GM23338 (cell line): ENCODE measurements around the gene IFI44L. TPM values are rescaled to one million over a fixed set of nuclear protein-coding genes. Genes with fewer than 3 reads are reported as not detected.

Experiments used
- ATAC-seq: fragments of 200-7000 bp; cut with Tn5 transposase; 3 replicates; pipeline ENCODE4 v1.9.1; 2020
- DNase-seq: peaks from one replicate; pipeline ENCODE4 v3.0.0-alpha.2; 2015; ENCODE audit warnings: low spot score
- H2AFZ ChIP-seq: fragments of 200-600 bp; sonication (generic); 2 replicates; pipeline ENCODE4 v1.8.0; 2016; ENCODE audit warnings: antibody characterized with exemption, mild to moderate bottlenecking, moderate library complexity
- H3F3A ChIP-seq: fragments of 200-600 bp; sonication (generic); replicated peaks from 2 replicates; pipeline ENCODE4 v1.8.0; 2017; ENCODE audit warnings: antibody characterized with exemption, mixed run types, low read depth
- H3K27ac ChIP-seq: fragments of 200-600 bp; sonication (generic); 2 replicates; pipeline ENCODE4 v1.6.1; 2016; ENCODE audit warnings: low read depth
- H3K27me3 ChIP-seq: fragments of 200-600 bp; sonication (generic); 2 replicates; pipeline ENCODE4 v1.8.0; 2016; ENCODE audit warnings: mild to moderate bottlenecking, mixed run types, moderate library complexity; ENCODE audit not compliant: insufficient read depth
- H3K36me3 ChIP-seq: fragments of 200-600 bp; sonication (generic); 2 replicates; pipeline ENCODE4 v1.8.0; 2016; ENCODE audit warnings: mild to moderate bottlenecking; ENCODE audit not compliant: insufficient read depth
- H3K4me1 ChIP-seq: fragments of 200-600 bp; sonication (generic); 2 replicates; pipeline ENCODE4 v1.8.0; 2016; ENCODE audit warnings: mild to moderate bottlenecking, moderate library complexity; ENCODE audit not compliant: insufficient read depth
- H3K4me2 ChIP-seq: fragments of 200-600 bp; sonication (generic); 2 replicates; pipeline ENCODE4 v1.7.1; 2017; ENCODE audit warnings: mixed run types
- H3K4me3 ChIP-seq: fragments of 200-600 bp; sonication (generic); 2 replicates; pipeline ENCODE4 v1.6.1; 2016; ENCODE audit warnings: mixed run types
- H3K79me2 ChIP-seq: fragments of 200-600 bp; sonication (generic); replicated peaks from 2 replicates; pipeline ENCODE4 v1.8.0; 2017; ENCODE audit warnings: mild to moderate bottlenecking; ENCODE audit not compliant: insufficient read depth
- H3K9me2 ChIP-seq: fragments of 200-600 bp; sonication (generic); 2 replicates; pipeline ENCODE4 v1.8.0; 2017; ENCODE audit not compliant: insufficient read depth
- H4K20me1 ChIP-seq: fragments of 200-600 bp; sonication (generic); replicated peaks from 2 replicates; pipeline ENCODE4 v1.8.0; 2017; ENCODE audit warnings: mild to moderate bottlenecking; ENCODE audit not compliant: insufficient read depth
- H3K27ac Mint-ChIP-seq: 2 replicates; pipeline ENCODE4 v1.8.0; 2020; ENCODE audit warnings: inconsistent platforms, mild to moderate bottlenecking, moderate library complexity, mixed read lengths
- H3K27me3 Mint-ChIP-seq: 3 replicates; pipeline ENCODE4 v1.8.0; 2022; ENCODE audit warnings: low read depth, mild to moderate bottlenecking, moderate library complexity, mixed read lengths, inconsistent platforms; ENCODE audit not compliant: insufficient read depth, poor library complexity
- H3K36me3 Mint-ChIP-seq: 3 replicates; pipeline ENCODE4 v1.8.0; 2021; ENCODE audit warnings: low read depth, mild to moderate bottlenecking, inconsistent platforms, moderate library complexity, mixed read lengths
- H3K4me1 Mint-ChIP-seq: 3 replicates; pipeline ENCODE4 v1.8.0; 2020; ENCODE audit warnings: mild to moderate bottlenecking, inconsistent platforms, mixed read lengths
- H3K4me3 Mint-ChIP-seq: 3 replicates; pipeline ENCODE4 v1.8.0; 2021; ENCODE audit warnings: moderate library complexity, mild to moderate bottlenecking, inconsistent platforms, mixed read lengths
- H3K9me3 Mint-ChIP-seq: 3 replicates; pipeline ENCODE4 v1.8.0; 2020; ENCODE audit warnings: moderate library complexity, mild to moderate bottlenecking, inconsistent platforms, mixed read lengths
- CREB1 ChIP-seq: fragments of 250-450 bp; sonication (Bioruptor Pico); IDR thresholded peaks from 2 replicates; pipeline ENCODE4 v1.5.0; 2020; ENCODE audit warnings: low read depth, mild to moderate bottlenecking, moderate library complexity
- ETS1 ChIP-seq: IDR thresholded peaks from 2 replicates; pipeline ENCODE4 v1.6.1; 2016; ENCODE audit warnings: antibody characterized with exemption
- EZH2 ChIP-seq: fragments of 200-600 bp; sonication (generic); IDR thresholded peaks from one replicate; pipeline ENCODE4 v1.8.0; 2017; ENCODE audit warnings: antibody characterized with exemption, mild to moderate bottlenecking, low read depth; ENCODE audit not compliant: unreplicated experiment
- POLR2AphosphoS5 ChIP-seq: IDR thresholded peaks from 2 replicates; pipeline ENCODE4 v1.6.1; 2016; ENCODE audit warnings: antibody characterized with exemption, low read depth
- REST ChIP-seq: IDR thresholded peaks from one replicate; pipeline ENCODE4 v1.6.1; 2018; ENCODE audit warnings: antibody characterized with exemption; ENCODE audit not compliant: unreplicated experiment
- STAT1 ChIP-seq: IDR thresholded peaks from one replicate; pipeline ENCODE4 v1.6.1; 2016; ENCODE audit warnings: antibody characterized with exemption; ENCODE audit not compliant: unreplicated experiment
- ZNF114 ChIP-seq: fragments of 250-450 bp; sonication (Bioruptor Pico); IDR thresholded peaks from 2 replicates; pipeline ENCODE4 v1.5.0; 2020; ENCODE audit warnings: mild to moderate bottlenecking, moderate library complexity
- polyA plus RNA-seq: library from polyadenylated mRNA; unstranded; fragments of >200 nt; fragmentation: Nextera tagmentation; extraction: Ambion mirVana; gene quantifications from 2 replicates; pipeline ENCODE4 v1.2.1, GENCODE V29; 2016
- total RNA-seq: library from RNA; depleted of rRNA; stranded (reverse); fragments of >200 nt; shearing (Covaris generic); gene quantifications from 2 replicates; pipeline ENCODE4 v1.2.3, GENCODE V29; 2014

IFI44L gene
- total and polyA plus RNA-seq, 2 experiments from 2014 or later = not detected

- TF ChIP-seq REST (no peak), CREB1 (CRISPR knock-in tag) (no peak), EZH2 (no peak), ETS1 (no peak), ZNF114 (CRISPR knock-in tag) (no peak), POLR2AphosphoS5 (no peak)
Measured at GRCh38 chr1:78649628-78650027, 29.4 kb downstream of the IFI44L start, which contains the start of gene IFI44 (continued).

- no peak for DNase-seq
- no peak overlapping the region for H3K27ac ChIP-seq
- H3K4me3 ChIP-seq = no peak overlapping the region
- ATAC-seq = no peak
- H4K20me1 ChIP-seq = no peaks in the 10 kb centered on the region
- Mint-ChIP-seq H3K9me3 (peaks cover 28% of the 10 kb centered on the region), H3K4me3 (no peak overlapping the region), H3K36me3 (peaks cover 7% of the 10 kb centered on the region; the same call in 2 of the 3 replicates), H3K4me1 (no peaks in the 10 kb centered on the region), H3K27ac (no peak overlapping the region), H3K27me3 (peaks cover 2% of the 10 kb centered on the region)
- no peaks in the 10 kb centered on the region for H3F3A ChIP-seq
- no peaks in the 10 kb centered on the region for H3K79me2 ChIP-seq
- H3K4me1 ChIP-seq = no peaks in the 10 kb centered on the region
- H3K9me2 ChIP-seq = no peaks in the 10 kb centered on the region
- H3K36me3 ChIP-seq = no peaks in the 10 kb centered on the region
- TF ChIP-seq EZH2 = no peak
- no peak for TF ChIP-seq REST
- no peak for TF ChIP-seq ZNF114 (CRISPR knock-in tag)
- no peak for TF ChIP-seq STAT1
- no peak overlapping the region for H3K4me2 ChIP-seq
- H2AFZ ChIP-seq = no peak overlapping the region
- H3K27me3 ChIP-seq = peaks cover 11% of the 10 kb centered on the region; the same call in 1 of the 2 replicates
Measured at GRCh38 chr1:78650114-78650660, 29.9 kb downstream of the IFI44L start.
